Measurements from ENCODE around the gene SRGAP1.

The SRGAP1 gene

GRCh38 chr12:63955831-63956666, 111.5 kb downstream of the SRGAP1 start:
- H3K27me3 ChIP-seq (replicated peaks in 2 of 5; ENCODE audit: control insufficient read depth in 4 of 5, insufficient read depth in 5 of 5, low read length in 4 of 5): no peaks in the 10 kb centered on the region
- H3K27ac ChIP-seq (ENCODE audit: insufficient read depth in 1 of 2, low read depth in 1 of 2, low read length in 2 of 2, poor library complexity in 1 of 2, severe bottlenecking in 2 of 2): no peak overlapping the region
- POLR2A ChIA-PET: interaction anchor here (0.6 to 0.8 kb wide), 2 partner anchors 35 to 1186 kb away, joined by 3 to 6 read pairs; no protein-coding TSS in a partner anchor
- peaks cover 0 to 12% (median 3%) of the 10 kb centered on the region in 4 experiments for H3K4me1 ChIP-seq (ENCODE audit: control extremely low read depth in 1 of 4, control insufficient read depth in 4 of 4, insufficient read depth in 4 of 4, low read length in 3 of 4)
- CTCF ChIA-PET: no interaction called here
- no peaks in the 10 kb centered on the region for H3K9me3 ChIP-seq (ENCODE audit: control extremely low read depth in 1 of 5, control insufficient read depth in 4 of 5, insufficient read depth in 2 of 5, low read depth in 1 of 5, low read length in 4 of 5)
- H3K4me3 ChIP-seq (ENCODE audit: control insufficient read depth in 1 of 7, extremely low read depth in 1 of 7, insufficient read depth in 4 of 7, low read depth in 2 of 7, low read length in 6 of 7): no peak overlapping the region
- no peaks in the 10 kb centered on the region for H3K36me3 ChIP-seq (ENCODE audit: control insufficient read depth in 4 of 4, insufficient read depth in 4 of 4, low read length in 3 of 4)
- peak; percentile 38 to 87 (median 82) for DNase-seq
- WGBS (ENCODE audit: insufficient coverage): 47% methylated on average over 7 of the region's 9 CpGs

DNA sequence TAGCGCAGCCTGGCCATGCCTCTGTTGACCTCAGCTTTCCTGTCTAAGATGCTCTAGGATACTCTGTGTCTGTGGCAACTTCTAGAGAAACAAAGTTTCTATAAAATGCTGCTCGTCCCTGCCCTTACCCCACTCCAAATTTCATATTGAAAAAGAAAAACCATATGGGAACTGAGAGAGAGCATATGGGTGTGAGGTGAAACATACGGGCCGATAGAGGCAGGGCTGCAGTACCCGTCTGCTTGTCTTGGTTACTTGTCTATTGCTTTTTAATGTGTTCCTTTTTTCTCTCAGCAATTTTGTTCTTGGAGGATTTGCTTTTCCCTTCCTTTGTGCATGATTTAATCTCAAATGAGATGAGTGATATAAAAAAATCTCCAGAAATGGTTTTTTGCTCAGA, 113.0 kb downstream of the SRGAP1 start:
- CTCF ChIA-PET: no interaction called here
- Histone ChIP-seq H3K36me3 (ENCODE audit: control insufficient read depth in 4 of 4, insufficient read depth in 4 of 4, low read length in 3 of 4) (no peaks in the 10 kb centered on the region), H3K27ac (ENCODE audit: insufficient read depth in 1 of 2, low read depth in 1 of 2, low read length in 2 of 2, poor library complexity in 1 of 2, severe bottlenecking in 2 of 2) (no peak overlapping the region), H3K27me3 (replicated peaks in 2 of 5; ENCODE audit: control insufficient read depth in 4 of 5, insufficient read depth in 5 of 5, low read length in 4 of 5) (no peaks in the 10 kb centered on the region), H3K4me1 (ENCODE audit: control extremely low read depth in 1 of 4, control insufficient read depth in 4 of 4, insufficient read depth in 4 of 4, low read length in 3 of 4) (peaks cover 0 to 12% (median 3%) of the 10 kb centered on the region in 4 experiments), H3K9me3 (ENCODE audit: control extremely low read depth in 1 of 5, control insufficient read depth in 4 of 5, insufficient read depth in 2 of 5, low read depth in 1 of 5, low read length in 4 of 5) (no peaks in the 10 kb centered on the region), H3K4me3 (ENCODE audit: control insufficient read depth in 1 of 7, extremely low read depth in 1 of 7, insufficient read depth in 4 of 7, low read depth in 2 of 7, low read length in 6 of 7) (no peak overlapping the region)
- WGBS (ENCODE audit: insufficient coverage): 100% methylated on average over 1 of the region's 5 CpGs
- no peak for DNase-seq
- POLR2A ChIA-PET: no interaction called here

DNA sequence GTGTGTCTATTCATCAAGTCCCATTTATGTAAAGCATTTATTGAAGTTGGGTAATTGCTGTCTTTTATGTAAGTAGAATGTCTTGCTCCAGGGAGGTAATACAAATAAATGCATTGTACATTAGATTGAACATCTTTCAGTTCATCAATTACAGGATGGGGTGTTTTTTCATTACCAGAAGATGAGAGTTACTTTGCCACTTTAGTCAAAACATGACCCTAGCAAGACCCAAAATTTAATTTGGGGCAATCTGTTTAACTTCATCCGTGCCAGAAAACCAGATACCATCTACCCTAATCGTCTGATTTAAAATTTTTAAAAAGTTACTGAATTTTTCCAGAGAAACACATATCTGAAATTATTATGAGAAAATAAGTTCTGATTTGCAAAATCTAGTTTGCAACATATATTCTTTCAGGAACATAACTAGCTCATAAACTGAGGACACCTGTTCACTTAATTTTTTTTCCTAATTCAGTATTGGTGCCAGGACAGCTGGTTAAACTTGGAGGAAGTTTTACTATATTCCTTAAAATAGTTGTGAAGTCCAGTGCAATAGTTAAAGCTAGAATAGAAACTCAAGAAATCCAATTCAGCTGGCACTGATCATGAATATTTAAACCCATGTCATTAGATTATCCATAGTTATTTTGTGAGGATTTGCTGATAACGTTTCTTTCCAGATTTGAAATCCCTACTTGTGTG, 114.5 kb downstream of the SRGAP1 start:
- no peaks in the 10 kb centered on the region for H3K36me3 ChIP-seq (ENCODE audit: control insufficient read depth in 4 of 4, insufficient read depth in 4 of 4, low read length in 3 of 4)
- no peaks in the 10 kb centered on the region for H3K27me3 ChIP-seq (replicated peaks in 2 of 5; ENCODE audit: control insufficient read depth in 4 of 5, insufficient read depth in 5 of 5, low read length in 4 of 5)
- ChIA-PET POLR2A (no interaction called here), CTCF (no interaction called here)
- no peak overlapping the region for H3K27ac ChIP-seq (ENCODE audit: insufficient read depth in 1 of 2, low read depth in 1 of 2, low read length in 2 of 2, poor library complexity in 1 of 2, severe bottlenecking in 2 of 2)
- H3K4me3 ChIP-seq (ENCODE audit: control insufficient read depth in 1 of 7, extremely low read depth in 1 of 7, insufficient read depth in 4 of 7, low read depth in 2 of 7, low read length in 6 of 7): no peak overlapping the region
- DNase-seq: no peak
- H3K4me1 ChIP-seq (ENCODE audit: control extremely low read depth in 1 of 4, control insufficient read depth in 4 of 4, insufficient read depth in 4 of 4, low read length in 3 of 4): peaks cover 0 to 12% (median 3%) of the 10 kb centered on the region in 4 experiments
- no CpG with 5 or more reads among the region's 3 CpGs for WGBS (ENCODE audit: insufficient coverage)
- no peaks in the 10 kb centered on the region for H3K9me3 ChIP-seq (ENCODE audit: control extremely low read depth in 1 of 5, control insufficient read depth in 4 of 5, insufficient read depth in 2 of 5, low read depth in 1 of 5, low read length in 4 of 5)

GRCh38 chr12:63961048-63961447, 116.5 kb downstream of the SRGAP1 start:
- no peak for DNase-seq
- Histone ChIP-seq H3K27ac (ENCODE audit: insufficient read depth in 1 of 2, low read depth in 1 of 2, low read length in 2 of 2, poor library complexity in 1 of 2, severe bottlenecking in 2 of 2) (no peak overlapping the region), H3K27me3 (replicated peaks in 2 of 5; ENCODE audit: control insufficient read depth in 4 of 5, insufficient read depth in 5 of 5, low read length in 4 of 5) (no peaks in the 10 kb centered on the region), H3K36me3 (ENCODE audit: control insufficient read depth in 4 of 4, insufficient read depth in 4 of 4, low read length in 3 of 4) (no peaks in the 10 kb centered on the region), H3K4me3 (ENCODE audit: control insufficient read depth in 1 of 7, extremely low read depth in 1 of 7, insufficient read depth in 4 of 7, low read depth in 2 of 7, low read length in 6 of 7) (no peak overlapping the region), H3K9me3 (ENCODE audit: control extremely low read depth in 1 of 5, control insufficient read depth in 4 of 5, insufficient read depth in 2 of 5, low read depth in 1 of 5, low read length in 4 of 5) (no peaks in the 10 kb centered on the region), H3K4me1 (ENCODE audit: control extremely low read depth in 1 of 4, control insufficient read depth in 4 of 4, insufficient read depth in 4 of 4, low read length in 3 of 4) (peaks cover 0 to 4% (median 0%) of the 10 kb centered on the region in 4 experiments)
- 98% methylated on average over 4 of the region's 5 CpGs for WGBS (ENCODE audit: insufficient coverage)
- ChIA-PET POLR2A (no interaction called here), CTCF (no interaction called here)

- POLR2A ChIA-PET: no interaction called here
- H3K9me3 ChIP-seq (ENCODE audit: control extremely low read depth in 1 of 5, control insufficient read depth in 4 of 5, insufficient read depth in 2 of 5, low read depth in 1 of 5, low read length in 4 of 5): no peaks in the 10 kb centered on the region
- H3K36me3 ChIP-seq (ENCODE audit: control insufficient read depth in 4 of 4, insufficient read depth in 4 of 4, low read length in 3 of 4): no peaks in the 10 kb centered on the region
- no peaks in the 10 kb centered on the region for H3K4me1 ChIP-seq (ENCODE audit: control extremely low read depth in 1 of 4, control insufficient read depth in 4 of 4, insufficient read depth in 4 of 4, low read length in 3 of 4)
- 95% methylated on average over 3 of the region's 3 CpGs for WGBS (ENCODE audit: insufficient coverage)
- no peak overlapping the region for H3K4me3 ChIP-seq (ENCODE audit: control insufficient read depth in 1 of 7, extremely low read depth in 1 of 7, insufficient read depth in 4 of 7, low read depth in 2 of 7, low read length in 6 of 7)
- CTCF ChIA-PET: no interaction called here
- H3K27me3 ChIP-seq (replicated peaks in 2 of 5; ENCODE audit: control insufficient read depth in 4 of 5, insufficient read depth in 5 of 5, low read length in 4 of 5): no peaks in the 10 kb centered on the region
- H3K27ac ChIP-seq (ENCODE audit: insufficient read depth in 1 of 2, low read depth in 1 of 2, low read length in 2 of 2, poor library complexity in 1 of 2, severe bottlenecking in 2 of 2): no peak overlapping the region
- no peak for DNase-seq
These were observed 117.0 kb downstream of the SRGAP1 start for GRCh38 chr12:63961543-63961942.

GRCh38 chr12:63963868-63964267, 119.4 kb downstream of the SRGAP1 start:
- ChIA-PET CTCF (interaction anchor here (1.2 kb wide), 1 partner anchor 12 kb away, joined by 3 read pairs; no protein-coding TSS in a partner anchor), POLR2A (no interaction called here)
- H3K27me3 ChIP-seq (replicated peaks in 2 of 5; ENCODE audit: control insufficient read depth in 4 of 5, insufficient read depth in 5 of 5, low read length in 4 of 5): no peaks in the 10 kb centered on the region
- no peak overlapping the region for H3K4me3 ChIP-seq (ENCODE audit: control insufficient read depth in 1 of 7, extremely low read depth in 1 of 7, insufficient read depth in 4 of 7, low read depth in 2 of 7, low read length in 6 of 7)
- no peak overlapping the region for H3K27ac ChIP-seq (ENCODE audit: insufficient read depth in 1 of 2, low read depth in 1 of 2, low read length in 2 of 2, poor library complexity in 1 of 2, severe bottlenecking in 2 of 2)
- no peaks in the 10 kb centered on the region for H3K36me3 ChIP-seq (ENCODE audit: control insufficient read depth in 4 of 4, insufficient read depth in 4 of 4, low read length in 3 of 4)
- no peak for DNase-seq
- no peaks in the 10 kb centered on the region for H3K9me3 ChIP-seq (ENCODE audit: control extremely low read depth in 1 of 5, control insufficient read depth in 4 of 5, insufficient read depth in 2 of 5, low read depth in 1 of 5, low read length in 4 of 5)
- H3K4me1 ChIP-seq (ENCODE audit: control extremely low read depth in 1 of 4, control insufficient read depth in 4 of 4, insufficient read depth in 4 of 4, low read length in 3 of 4): no peaks in the 10 kb centered on the region
- no CpG with 5 or more reads among the region's 2 CpGs for WGBS (ENCODE audit: insufficient coverage)

DNA sequence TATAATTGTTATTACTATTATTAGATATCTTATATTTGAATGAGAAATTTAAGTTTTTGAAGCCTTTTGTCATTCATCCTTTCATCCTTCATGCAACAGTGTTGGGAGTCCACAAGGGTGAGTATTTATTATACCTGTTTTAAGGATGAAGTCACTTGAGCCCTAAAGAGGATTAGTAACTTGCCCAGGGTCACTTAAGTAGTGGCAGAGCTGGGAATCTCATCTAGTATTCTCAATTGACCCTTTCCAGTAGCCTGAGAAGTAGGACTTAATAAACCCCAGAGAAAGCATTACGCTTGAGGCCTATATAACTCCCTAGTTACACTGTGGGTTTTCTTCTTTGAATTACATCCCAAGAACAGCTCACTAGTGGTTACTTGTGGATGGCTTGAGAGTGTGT, 119.8 kb downstream of the SRGAP1 start:
- 100% methylated on average over 1 of the region's 1 CpG for WGBS (ENCODE audit: insufficient coverage)
- no peaks in the 10 kb centered on the region for H3K4me1 ChIP-seq (ENCODE audit: control extremely low read depth in 1 of 4, control insufficient read depth in 4 of 4, insufficient read depth in 4 of 4, low read length in 3 of 4)
- no peak overlapping the region for H3K4me3 ChIP-seq (ENCODE audit: control insufficient read depth in 1 of 7, extremely low read depth in 1 of 7, insufficient read depth in 4 of 7, low read depth in 2 of 7, low read length in 6 of 7)
- POLR2A ChIA-PET: no interaction called here
- no peak overlapping the region for H3K27ac ChIP-seq (ENCODE audit: insufficient read depth in 1 of 2, low read depth in 1 of 2, low read length in 2 of 2, poor library complexity in 1 of 2, severe bottlenecking in 2 of 2)
- H3K9me3 ChIP-seq (ENCODE audit: control extremely low read depth in 1 of 5, control insufficient read depth in 4 of 5, insufficient read depth in 2 of 5, low read depth in 1 of 5, low read length in 4 of 5): no peaks in the 10 kb centered on the region
- no peak for DNase-seq
- no peaks in the 10 kb centered on the region for H3K36me3 ChIP-seq (ENCODE audit: control insufficient read depth in 4 of 4, insufficient read depth in 4 of 4, low read length in 3 of 4)
- CTCF ChIA-PET: interaction anchor here (1.2 kb wide), 1 partner anchor 11 kb away, joined by 3 read pairs; no protein-coding TSS in a partner anchor
- no peaks in the 10 kb centered on the region for H3K27me3 ChIP-seq (replicated peaks in 2 of 5; ENCODE audit: control insufficient read depth in 4 of 5, insufficient read depth in 5 of 5, low read length in 4 of 5)
